GM12872 (cell line): ENCODE measurements around the gene SHB.

ENCODE experiments used
- CTCF ChIP-seq: IDR thresholded peaks from 3 replicates; pipeline ENCODE4 v1.5.1; 2011; ENCODE audit warnings: low read depth, mild to moderate bottlenecking, low read length, moderate library complexity; ENCODE audit not compliant: insufficient read depth

SHB gene

GRCh38 chr9:38094165-38094564 lies 25.1 kb upstream of the SHB start:
- TF ChIP-seq CTCF = no peak

- TF ChIP-seq CTCF = no peak
Observed at GRCh38 chr9:38092656-38093055, 23.6 kb upstream of the SHB start.

GRCh38 chr9:38092200-38092524 lies 23.1 kb upstream of the SHB start:
- TF ChIP-seq CTCF = no peak

GRCh38 chr9:38091310-38092199 lies 22.5 kb upstream of the SHB start:
- no peak for TF ChIP-seq CTCF

GRCh38 chr9:38090170-38090569 lies 21.1 kb upstream of the SHB start:
- no peak for TF ChIP-seq CTCF

GRCh38 chr9:38089387-38090165 lies 20.5 kb upstream of the SHB start:
- no peak for TF ChIP-seq CTCF

GRCh38 chr9:38088006-38088925 lies 19.2 kb upstream of the SHB start:
- TF ChIP-seq CTCF = peak; percentile 99
